HS-27A (cell line): ENCODE results near the gene RNU6-9.

Source experiments
- DNase-seq: peaks from one replicate; pipeline ENCODE4 v3.0.0-alpha.2; 2012; ENCODE audit warnings: low read depth, missing footprints

RNU6-9 gene

GRCh38 chr19:899336-900042 lies 6.2 kb downstream of the RNU6-9 start:
- no peak for DNase-seq

- DNase-seq: no peak
Observed at GRCh38 chr19:900043-900301, 6.7 kb downstream of the RNU6-9 start.

- no peak for DNase-seq
Observed at GRCh38 chr19:900302-901111, 7.2 kb downstream of the RNU6-9 start.

GRCh38 chr19:901216-902092 lies 8.2 kb downstream of the RNU6-9 start:
- no peak for DNase-seq

- DNase-seq: no peak
Observed at GRCh38 chr19:902093-902370, 8.7 kb downstream of the RNU6-9 start.

- DNase-seq: no peak
Observed at GRCh38 chr19:902446-903226, 9.4 kb downstream of the RNU6-9 start.

- no peak for DNase-seq
Observed at GRCh38 chr19:903266-903797, 10.0 kb downstream of the RNU6-9 start.

- DNase-seq: no peak
Observed at GRCh38 chr19:904545-904944, 11.3 kb downstream of the RNU6-9 start.

GRCh38 chr19:906480-906879 lies 13.2 kb downstream of the RNU6-9 start:
- DNase-seq: no peak

GRCh38 chr19:907183-907853 lies 14.0 kb downstream of the RNU6-9 start:
- DNase-seq: no peak

- DNase-seq: no peak
Observed at GRCh38 chr19:911197-912033, 18.1 kb downstream of the RNU6-9 start.

- DNase-seq: no peak
Observed at GRCh38 chr19:912181-913079, 19.1 kb downstream of the RNU6-9 start.

GRCh38 chr19:913080-913748 lies 19.9 kb downstream of the RNU6-9 start, which contains the start of gene R3HDM4:
Gene R3HDM4, minus strand, starts transcription at chr19:913219. Its CDS starts 62 bp downstream, at chr19:913157.
- DNase-seq: no peak

- no peak for DNase-seq
Observed at GRCh38 chr19:916645-917322, 23.5 kb downstream of the RNU6-9 start.

GRCh38 chr19:917323-918151 lies 24.3 kb downstream of the RNU6-9 start, which contains the start of gene KISS1R:
Gene KISS1R, plus strand, starts transcription at chr19:917333. Its CDS starts 170 bp downstream, at chr19:917503.
- DNase-seq: no peak

GRCh38 chr19:918152-918437 lies 24.8 kb downstream of the RNU6-9 start:
- DNase-seq: no peak

- DNase-seq: no peak
Observed at GRCh38 chr19:918481-919198, 25.4 kb downstream of the RNU6-9 start.
